Endothelial cell of umbilical vein (primary cell): ENCODE results near the gene PARS2. TPM values are rescaled to one million over a fixed set of nuclear protein-coding genes. Genes with fewer than 3 reads are reported as not detected.

Experiments used
- BruUV-seq: library from RNA; stranded (reverse); fragments of 400-500 nt; replicated peaks from 2 replicates; lab custom pipeline; 2021; lab: Mats Ljungman, UMichigan
- CTCF ChIA-PET: fragments of 300-600, 350-600 bp; sonication (Branson Sonifier 250); formaldehyde crosslinking; loops from one replicate; lab custom pipeline; 2021; ENCODE audit warnings: antibody characterized with exemption, inconsistent platforms; lab: Charles Lee
- POLR2A ChIA-PET: fragments of 300-600, 350-600 bp; sonication (Branson Sonifier 250); formaldehyde crosslinking; loops from one replicate; lab custom pipeline; 2021; ENCODE audit warnings: antibody characterized with exemption, inconsistent platforms; lab: Charles Lee
- DNase-seq: peaks from one replicate; pipeline ENCODE4 v3.0.0-alpha.2; 2011; ENCODE audit warnings: low read depth, low spot score
- FAIRE-seq: peaks from 2 replicates; lab custom pipeline; 2011; peaks lifted over from hg19 to GRCh38; lab: Jason Lieb, UNC
- H2AFZ ChIP-seq: 2 replicates; pipeline ENCODE4 v1.6.0; 2012; ENCODE audit warnings: low read depth, low read length, control low read depth, inconsistent platforms
- H3K27ac ChIP-seq: 2 replicates; pipeline ENCODE4 v1.5.1; 2011; ENCODE audit warnings: low read depth, mild to moderate bottlenecking, control low read depth, low read length, moderate library complexity; ENCODE audit not compliant: insufficient read depth
- H3K27me3 ChIP-seq, 2 experiments: 2 replicates each; pipeline versions ENCODE4 v1.6.0 to v1.6.1; 2011; ENCODE audit warnings: low read length in 2 of 2, mixed read lengths in 1 of 2; ENCODE audit not compliant: control insufficient read depth in 2 of 2, insufficient read depth in 2 of 2
- H3K36me3 ChIP-seq, 2 experiments: 2 replicates in 1 of 2; 3 replicates in 1 of 2; pipeline ENCODE4 v1.5.1; 2011; ENCODE audit warnings: low read length in 2 of 2, mild to moderate bottlenecking in 1 of 2, moderate library complexity in 1 of 2; ENCODE audit not compliant: control insufficient read depth in 2 of 2, insufficient read depth in 2 of 2; ENCODE audit errors: extremely low read depth in 1 of 2
- H3K4me1 ChIP-seq: 3 replicates; pipeline ENCODE4 v1.5.1; 2011; ENCODE audit warnings: mild to moderate bottlenecking, low read length; ENCODE audit not compliant: control insufficient read depth, insufficient read depth; ENCODE audit errors: extremely low read depth
- H3K4me2 ChIP-seq: 2 replicates; pipeline ENCODE4 v1.6.1; 2011; ENCODE audit warnings: low read length, control low read depth, mixed read lengths; ENCODE audit not compliant: insufficient read depth
- H3K4me3 ChIP-seq, 3 experiments: fragments of 200-600 bp in 1 of 3; sonication (generic), shearing (Covaris generic) in 1 of 3; replicated peaks in 1 of 3; 2 replicates each; pipeline ENCODE4 v1.5.1; 2011 to 2016; ENCODE audit warnings: control low read depth in 3 of 3, low read length in 3 of 3, mild to moderate bottlenecking in 2 of 3, inconsistent platforms in 1 of 3, low read depth in 1 of 3, moderate library complexity in 1 of 3; ENCODE audit not compliant: insufficient read depth in 1 of 3
- H3K79me2 ChIP-seq: 2 replicates; pipeline ENCODE4 v1.6.0; 2012; ENCODE audit warnings: low read length, inconsistent platforms; ENCODE audit not compliant: control insufficient read depth, insufficient read depth
- H3K9ac ChIP-seq: replicated peaks from 2 replicates; pipeline ENCODE3; 2011; ENCODE audit warnings: low read length, control low read depth; ENCODE audit not compliant: insufficient read depth; ENCODE audit errors: extremely low read depth
- H3K9me1 ChIP-seq: replicated peaks from 3 replicates; pipeline ENCODE4 v1.6.0; 2011; ENCODE audit warnings: mild to moderate bottlenecking, low read length; ENCODE audit not compliant: control insufficient read depth, insufficient read depth; ENCODE audit errors: extremely low read depth
- H3K9me3 ChIP-seq: replicated peaks from 2 replicates; pipeline ENCODE4 v1.5.1; 2012; ENCODE audit warnings: low read length, inconsistent platforms; ENCODE audit not compliant: control insufficient read depth, insufficient read depth
- H4K20me1 ChIP-seq: replicated peaks from 2 replicates; pipeline ENCODE3; 2011; ENCODE audit warnings: mild to moderate bottlenecking, low read length; ENCODE audit not compliant: control insufficient read depth, insufficient read depth; ENCODE audit errors: extremely low read depth
- GATA2 ChIP-seq: IDR thresholded peaks from 2 replicates; pipeline ENCODE4 v1.7.0; 2011; ENCODE audit warnings: low read depth, mild to moderate bottlenecking, moderate library complexity, mixed read lengths, low read length; ENCODE audit not compliant: insufficient read length, insufficient read depth
- JUN ChIP-seq: IDR thresholded peaks from 2 replicates; pipeline ENCODE4 v1.6.1; 2011; ENCODE audit warnings: borderline replicate concordance, low read depth; ENCODE audit not compliant: insufficient read length, insufficient read depth
- dilution Hi-C: fragments of 300-500 bp; cut with MboI; formaldehyde crosslinking; loops from one replicate; pipeline ENCODE4 v1.15.0; 2019; ENCODE audit warnings: low sequenced_read_pairs; ENCODE audit not compliant: extremely low pct_ligation_motif_present
- intact Hi-C: fragments of 100-400 bp; cut with micrococcal nuclease; formaldehyde crosslinking; loops from one replicate; pipeline ENCODE4 v1.10.0; 2022
- polyA plus RNA-seq, 4 experiments: library from polyadenylated mRNA; depleted of rRNA in 3 of 4; stranded (reverse) in 3 of 4; unstranded in 1 of 4; fragments of >200 nt; gene quantifications; 2 replicates each; pipeline versions ENCODE4 v1.2.1 to v1.2.3, GENCODE V29; 2011 to 2012; ENCODE audit warnings: missing spikeins in 1 of 4
- total RNA-seq: library from RNA; stranded (reverse); gene quantifications from 2 replicates; pipeline ENCODE4 v1.2.3, GENCODE V29; 2021

The PARS2 gene
- total and polyA plus RNA-seq, 2 donors (not counting 3 experiments of a cell fraction or from before 2014, with no cell fraction given) = 2.0 to 3.8 TPM

GRCh38 chr1:54708385-54708784, 55.9 kb downstream of the PARS2 start:
- dilution Hi-C loops (no loop called here), intact Hi-C loops (no loop called here)
- H3K79me2 ChIP-seq = no peaks in the 10 kb centered on the region
- H3K4me1 ChIP-seq = no peaks in the 10 kb centered on the region
- H4K20me1 ChIP-seq = no peaks in the 10 kb centered on the region
- no peak overlapping the region for H2AFZ ChIP-seq
- no peaks in the 10 kb centered on the region for H3K9me3 ChIP-seq
- H3K9ac ChIP-seq = no peak overlapping the region
- peaks cover 0 to 2% of the 10 kb centered on the region in 2 experiments for H3K27me3 ChIP-seq
- H3K9me1 ChIP-seq = no peaks in the 10 kb centered on the region
- FAIRE-seq = no peak
- H3K4me2 ChIP-seq = no peak overlapping the region
- H3K4me3 ChIP-seq = no peak overlapping the region
- no peak for DNase-seq
- POLR2A ChIA-PET = no interaction called here
- CTCF ChIA-PET = no interaction called here
- no peaks in the 10 kb centered on the region for H3K36me3 ChIP-seq
- no TSS peak for BruUV-seq
- no peak overlapping the region for H3K27ac ChIP-seq
- TF ChIP-seq GATA2 (no peak), JUN (no peak)

Other genes with a start within 250 kb of the PARS2 start
- gene ACOT11, start 216.3 kb downstream of the PARS2 start, total RNA-seq = 5.4 and 5.7 TPM in 2 replicates
- 4.5 and 5.5 TPM in 2 replicates for gene ACOT11, start 216.3 kb downstream of the PARS2 start, polyA plus RNA-seq
- gene FAM151A, start 141.0 kb downstream of the PARS2 start, total RNA-seq = not detected in 2 replicates
- not detected in 2 replicates for gene FAM151A, start 141.0 kb downstream of the PARS2 start, polyA plus RNA-seq
- gene MROH7, start 122.7 kb downstream of the PARS2 start, total RNA-seq = 0.24 TPM in 1 of 2 replicates, not detected in the other
- gene MROH7, start 122.7 kb downstream of the PARS2 start, polyA plus RNA-seq = 0.06 and 0.08 TPM in 2 replicates
- gene TTC4, start 48.7 kb downstream of the PARS2 start, total RNA-seq = 21.4 and 28.8 TPM in 2 replicates
- gene TTC4, start 48.7 kb downstream of the PARS2 start, polyA plus RNA-seq = 18.2 and 19.2 TPM in 2 replicates
- gene TTC22, start 36.8 kb upstream of the PARS2 start, total RNA-seq = not detected in 2 replicates
- gene TTC22, start 36.8 kb upstream of the PARS2 start, polyA plus RNA-seq = not detected in 2 replicates
- gene DHCR24, start 122.7 kb upstream of the PARS2 start, total RNA-seq = 223 and 229 TPM in 2 replicates
- 214 and 239 TPM in 2 replicates for gene DHCR24, start 122.7 kb upstream of the PARS2 start, polyA plus RNA-seq
- gene TMEM61, start 216.1 kb upstream of the PARS2 start, total RNA-seq = not detected in 2 replicates
- gene TMEM61, start 216.1 kb upstream of the PARS2 start, polyA plus RNA-seq = not detected in 2 replicates
- not detected in 2 replicates for gene BSND, start 234.4 kb upstream of the PARS2 start, total RNA-seq
- not detected in 2 replicates for gene BSND, start 234.4 kb upstream of the PARS2 start, polyA plus RNA-seq